ENCODE results near the gene KLHL29. TPM values are rescaled to one million over a fixed set of nuclear protein-coding genes. Genes with fewer than 3 reads are reported as not detected.
A peak's percentile ranks its signal among the peaks of the same experiment; 100 is the strongest.

KLHL29 gene
- total RNA-seq, 1 donor from 2014 or later, result 15.1 TPM

DNA sequence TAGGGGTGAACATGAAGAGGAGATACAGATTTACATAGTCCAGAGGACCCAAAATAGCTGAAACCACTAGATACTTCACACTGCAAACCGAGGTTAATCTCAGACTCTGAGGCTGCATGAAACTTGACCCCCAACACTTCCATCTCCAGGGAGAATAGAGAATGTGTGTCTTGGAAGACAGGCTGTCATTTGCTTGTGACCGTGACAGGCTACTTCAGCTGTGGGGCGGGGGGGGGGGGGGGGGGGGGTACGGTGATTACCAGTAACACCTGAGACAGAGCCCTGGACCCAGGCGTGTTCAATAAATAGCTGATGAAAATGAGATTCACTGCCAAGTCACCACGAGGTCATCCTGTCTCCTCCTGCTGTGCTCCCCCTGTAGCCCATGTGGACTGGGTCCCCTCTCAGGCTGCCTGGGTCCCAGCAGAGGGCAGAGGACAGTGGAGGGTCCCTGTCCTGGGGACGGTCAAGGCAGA, 5.7 kb upstream of the KLHL29 start:
- peaks cover 3% of the 10 kb centered on the region for H3K4me1 ChIP-seq
- H3K36me3 ChIP-seq, result no peaks in the 10 kb centered on the region
- H3K4me3 ChIP-seq, result no peak overlapping the region
- H3K9me3 ChIP-seq, result no peaks in the 10 kb centered on the region
- TF ChIP-seq, protein P1, sequence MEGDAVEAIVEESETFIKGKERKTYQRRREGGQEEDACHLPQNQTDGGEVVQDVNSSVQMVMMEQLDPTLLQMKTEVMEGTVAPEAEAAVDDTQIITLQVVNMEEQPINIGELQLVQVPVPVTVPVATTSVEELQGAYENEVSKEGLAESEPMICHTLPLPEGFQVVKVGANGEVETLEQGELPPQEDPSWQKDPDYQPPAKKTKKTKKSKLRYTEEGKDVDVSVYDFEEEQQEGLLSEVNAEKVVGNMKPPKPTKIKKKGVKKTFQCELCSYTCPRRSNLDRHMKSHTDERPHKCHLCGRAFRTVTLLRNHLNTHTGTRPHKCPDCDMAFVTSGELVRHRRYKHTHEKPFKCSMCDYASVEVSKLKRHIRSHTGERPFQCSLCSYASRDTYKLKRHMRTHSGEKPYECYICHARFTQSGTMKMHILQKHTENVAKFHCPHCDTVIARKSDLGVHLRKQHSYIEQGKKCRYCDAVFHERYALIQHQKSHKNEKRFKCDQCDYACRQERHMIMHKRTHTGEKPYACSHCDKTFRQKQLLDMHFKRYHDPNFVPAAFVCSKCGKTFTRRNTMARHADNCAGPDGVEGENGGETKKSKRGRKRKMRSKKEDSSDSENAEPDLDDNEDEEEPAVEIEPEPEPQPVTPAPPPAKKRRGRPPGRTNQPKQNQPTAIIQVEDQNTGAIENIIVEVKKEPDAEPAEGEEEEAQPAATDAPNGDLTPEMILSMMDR (IDR thresholded peaks at IDR 0.05), result no peak
- DNase-seq, result no peak
- no peak for ATAC-seq
- intact Hi-C loops (cut with DNase I), result no loop called here
- peaks cover 3% of the 10 kb centered on the region for H3K27me3 ChIP-seq
- H3K27ac ChIP-seq, result no peak overlapping the region

DNA sequence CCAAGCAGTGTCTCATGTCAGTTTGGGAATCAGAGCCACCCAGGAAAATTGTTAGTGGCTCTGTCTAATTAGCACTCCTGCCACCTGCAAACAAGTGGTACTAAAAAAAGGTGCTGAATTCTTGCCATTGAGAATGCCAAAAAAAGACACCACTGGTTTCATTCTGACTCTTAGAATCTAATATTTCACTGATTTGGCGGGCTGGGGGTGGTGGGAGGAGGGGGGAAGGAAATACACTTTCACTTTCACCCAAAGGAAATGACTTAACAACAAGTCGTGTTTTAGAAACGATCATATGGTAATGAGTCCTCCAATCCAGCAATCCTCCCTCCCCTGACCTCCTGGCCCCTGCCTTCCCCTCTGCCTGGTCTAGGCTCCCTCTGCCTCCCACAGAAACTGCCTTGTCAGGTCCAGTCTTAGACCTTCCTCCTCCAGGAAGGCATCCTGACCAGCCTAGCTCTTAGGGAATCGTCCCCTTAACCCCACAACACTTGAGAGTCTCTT, 4.4 kb upstream of the KLHL29 start:
- H3K27ac ChIP-seq, result peak overlapping the region; percentile 53
- H3K9me3 ChIP-seq, result no peaks in the 10 kb centered on the region
- peaks cover 3% of the 10 kb centered on the region for H3K4me1 ChIP-seq
- intact Hi-C loops (cut with DNase I), result no loop called here
- TF ChIP-seq, protein P1 (IDR thresholded peaks at IDR 0.05), result no peak
- H3K36me3 ChIP-seq, result no peaks in the 10 kb centered on the region
- H3K27me3 ChIP-seq, result peaks cover 3% of the 10 kb centered on the region
- DNase-seq, result no peak
- peak overlapping the region; percentile 12 for H3K4me3 ChIP-seq
- ATAC-seq, result peak; percentile 58

DNA sequence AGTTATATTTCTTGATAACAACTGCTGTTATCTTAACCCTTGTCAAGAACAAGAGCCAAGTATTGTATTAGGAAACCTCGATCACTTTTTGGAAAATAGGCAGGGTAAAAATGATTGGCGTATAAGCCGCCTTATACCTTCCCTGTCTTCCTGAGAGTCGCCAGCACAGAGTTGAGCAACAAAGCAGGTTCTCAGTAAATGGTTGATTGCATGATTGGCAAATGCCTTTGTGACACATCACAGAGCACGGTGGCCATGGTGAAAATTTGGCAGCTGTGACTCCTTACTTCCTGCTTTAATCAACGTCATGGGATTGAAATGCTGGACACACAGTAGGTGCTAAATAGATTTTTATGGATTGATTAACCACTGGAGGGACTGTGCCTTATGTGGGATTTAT, 3.9 kb upstream of the KLHL29 start:
- H3K27me3 ChIP-seq, result peaks cover 3% of the 10 kb centered on the region
- peak overlapping the region; percentile 12 for H3K4me3 ChIP-seq
- no peaks in the 10 kb centered on the region for H3K9me3 ChIP-seq
- DNase-seq, result peak; percentile 86
- no peaks in the 10 kb centered on the region for H3K36me3 ChIP-seq
- H3K27ac ChIP-seq, result peak overlapping the region; percentile 53
- intact Hi-C loops (cut with DNase I), result no loop called here
- TF ChIP-seq, protein P1 (IDR thresholded peaks at IDR 0.05), result no peak
- peaks cover 3% of the 10 kb centered on the region for H3K4me1 ChIP-seq
- peak; percentile 56 for ATAC-seq

DNA sequence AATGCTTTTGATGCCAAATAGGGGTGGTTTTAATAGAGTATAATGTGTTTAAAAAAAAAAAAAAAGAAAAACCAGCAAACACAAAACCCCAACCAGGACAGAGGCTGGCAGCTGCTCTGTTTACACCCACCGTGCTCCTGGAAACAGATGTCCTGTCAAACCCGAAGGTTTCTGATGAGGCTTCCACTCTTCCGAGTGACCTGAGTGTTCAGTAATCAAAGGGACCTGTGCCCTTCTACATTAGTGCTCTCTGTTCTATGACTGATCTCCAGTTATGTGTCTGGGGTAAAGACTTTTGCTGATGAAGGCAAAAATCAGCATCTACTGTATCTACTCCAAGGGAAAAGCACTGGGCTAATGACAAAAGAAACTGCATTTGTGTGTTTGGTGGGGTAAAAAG, 3.5 kb upstream of the KLHL29 start:
- TF ChIP-seq, protein P1 (IDR thresholded peaks at IDR 0.05), result no peak
- Histone ChIP-seq H3K4me3 (no peak overlapping the region), H3K4me1 (peaks cover 3% of the 10 kb centered on the region), H3K9me3 (no peaks in the 10 kb centered on the region), H3K27me3 (peaks cover 4% of the 10 kb centered on the region), H3K36me3 (no peaks in the 10 kb centered on the region), H3K27ac (no peak overlapping the region)
- DNase-seq, result no peak
- intact Hi-C loops (cut with DNase I), result no loop called here
- no peak for ATAC-seq

DNA sequence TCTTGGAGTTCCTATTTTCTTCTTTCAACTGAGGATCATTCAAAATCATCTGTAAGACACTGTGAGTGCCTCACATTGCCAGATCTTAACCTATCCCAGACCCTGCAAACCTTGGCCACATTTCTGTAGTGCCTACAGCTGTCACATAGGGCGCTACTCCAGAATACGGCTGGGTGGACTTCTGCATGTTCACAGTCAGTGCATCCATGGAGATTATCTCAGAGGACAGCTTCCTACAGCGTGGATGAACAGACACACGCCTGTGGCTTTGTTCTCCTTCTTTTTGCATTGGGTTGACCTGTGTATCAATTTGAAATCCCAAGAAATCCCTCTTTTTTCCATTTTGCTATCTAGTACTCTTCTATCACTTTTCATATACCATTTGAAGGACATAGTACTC, 1.9 kb upstream of the KLHL29 start:
- Histone ChIP-seq H3K4me3 (no peak overlapping the region), H3K27me3 (peaks cover 10% of the 10 kb centered on the region), H3K36me3 (no peaks in the 10 kb centered on the region), H3K27ac (no peak overlapping the region), H3K4me1 (peaks cover 12% of the 10 kb centered on the region), H3K9me3 (no peaks in the 10 kb centered on the region)
- intact Hi-C loops (cut with DNase I), result no loop called here
- no peak for DNase-seq
- no peak for ATAC-seq
- TF ChIP-seq, protein P1 (IDR thresholded peaks at IDR 0.05), result no peak

DNA sequence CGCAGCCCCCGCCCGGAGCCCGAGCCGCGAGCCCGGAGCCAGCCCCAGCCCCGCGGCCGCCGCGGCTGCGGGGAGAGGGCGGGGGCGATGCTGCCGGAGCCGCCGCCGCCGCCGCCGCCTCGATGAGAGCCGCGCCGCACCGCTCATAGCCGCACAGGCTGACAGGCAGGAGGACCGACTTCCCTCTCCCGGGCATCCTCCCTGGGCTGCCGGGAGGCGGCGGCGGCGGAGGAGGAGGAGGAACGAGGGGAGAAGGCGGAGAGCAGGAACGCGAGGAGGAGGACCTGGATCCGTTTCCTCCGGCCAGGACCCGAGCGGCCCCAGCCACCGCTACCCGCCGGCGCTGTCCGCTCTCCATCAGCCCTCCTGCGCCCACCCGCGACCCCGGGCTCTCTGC, 370 bp downstream of the KLHL29 start:
- H3K27me3 ChIP-seq, result peaks cover 10% of the 10 kb centered on the region

More for the DNA sequence above, 370 bp downstream of the KLHL29 start:
- Histone ChIP-seq H3K4me1 (peaks cover 12% of the 10 kb centered on the region), H3K4me3 (peak overlapping the region; percentile 65), H3K36me3 (no peaks in the 10 kb centered on the region), H3K9me3 (no peaks in the 10 kb centered on the region), H3K27ac (peak overlapping the region; percentile 51)
- peak; percentile 81 for DNase-seq
- intact Hi-C loops (cut with DNase I), result no loop called here
- ATAC-seq, result peak; percentile 31
- TF ChIP-seq, protein P1 (IDR thresholded peaks at IDR 0.05), result no peak

Measured in upper lobe of right lung (tissue), 1 donor.